HG03521 (cell line): Measurements from ENCODE around the gene NUP160.
"Not testable (repeated sequence)": the region's sequence is repeated elsewhere in the genome, so short reads cannot be mapped to it uniquely, and the experiment has no call there.

Experiments
- ATAC-seq: cut with Tn5 transposase; IDR thresholded peaks from one replicate; pipeline ENCODE4 v1.9.1; 2021; ENCODE audit warnings: mild to moderate bottlenecking, moderate library complexity; ENCODE audit not compliant: unreplicated experiment

NUP160 gene

GRCh38 chr11:47864901-47865300, 16.8 kb upstream of the NUP160 start:
- no peak for ATAC-seq

DNA sequence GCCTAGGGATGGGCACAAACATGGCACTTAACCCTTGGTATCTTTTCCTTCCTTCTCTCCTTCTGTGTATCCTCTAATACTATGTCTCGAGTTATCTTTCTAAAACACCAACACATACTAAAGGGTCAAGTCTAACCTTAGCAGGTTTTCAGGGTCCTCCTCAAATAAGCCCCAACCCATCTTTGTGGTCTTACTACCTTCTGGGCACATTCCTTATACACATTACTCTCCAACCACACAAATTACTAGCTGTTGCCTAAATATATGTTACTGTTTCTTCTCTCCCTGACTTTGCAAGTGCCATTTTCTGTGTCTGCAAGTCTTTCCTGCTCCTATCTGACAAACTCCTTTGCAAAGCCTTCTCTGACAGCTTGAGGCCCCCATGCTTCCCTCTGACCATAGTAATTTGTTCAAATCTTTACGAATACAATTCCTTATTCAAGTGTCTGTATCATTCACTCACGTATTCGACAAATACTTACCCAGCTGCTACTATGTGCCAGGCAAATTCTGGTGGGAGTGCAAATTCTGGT, 15.8 kb upstream of the NUP160 start:
- no peak for ATAC-seq

DNA sequence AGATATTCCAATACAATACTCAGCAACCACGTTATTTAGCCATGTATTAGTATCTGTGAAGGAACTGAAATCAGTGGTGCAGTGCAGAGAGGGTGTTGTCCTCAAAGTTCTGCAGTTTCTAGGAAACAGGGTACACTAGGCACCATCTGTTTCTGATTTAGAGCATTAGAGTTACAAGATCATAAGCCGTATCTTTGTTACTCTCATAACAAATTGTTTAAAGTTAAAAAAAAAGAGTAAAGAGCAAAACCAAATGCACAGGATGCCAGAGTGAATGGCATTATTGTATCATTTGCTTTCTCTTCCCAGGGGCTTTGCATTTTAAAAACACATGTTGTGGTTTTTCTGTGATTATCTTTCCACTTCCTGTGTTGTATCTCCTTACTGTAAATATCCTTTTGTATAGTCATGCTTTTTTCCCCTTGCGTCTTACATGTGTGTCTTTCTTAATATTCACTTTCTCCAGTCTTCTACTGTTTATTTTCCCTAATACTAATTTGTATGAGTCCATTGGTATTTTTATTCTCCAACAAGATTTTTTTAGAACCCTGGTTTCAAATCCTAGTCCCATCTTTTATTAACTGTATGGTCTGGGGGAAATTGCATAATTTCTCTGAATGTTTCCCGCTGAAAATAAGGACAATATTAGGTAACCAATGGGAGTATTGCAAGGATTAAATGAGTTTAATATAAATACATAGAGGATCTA, 15.2 kb upstream of the NUP160 start:
- no peak for ATAC-seq

- no peak for ATAC-seq
Measured at GRCh38 chr11:47861728-47862127, 13.6 kb upstream of the NUP160 start.

DNA sequence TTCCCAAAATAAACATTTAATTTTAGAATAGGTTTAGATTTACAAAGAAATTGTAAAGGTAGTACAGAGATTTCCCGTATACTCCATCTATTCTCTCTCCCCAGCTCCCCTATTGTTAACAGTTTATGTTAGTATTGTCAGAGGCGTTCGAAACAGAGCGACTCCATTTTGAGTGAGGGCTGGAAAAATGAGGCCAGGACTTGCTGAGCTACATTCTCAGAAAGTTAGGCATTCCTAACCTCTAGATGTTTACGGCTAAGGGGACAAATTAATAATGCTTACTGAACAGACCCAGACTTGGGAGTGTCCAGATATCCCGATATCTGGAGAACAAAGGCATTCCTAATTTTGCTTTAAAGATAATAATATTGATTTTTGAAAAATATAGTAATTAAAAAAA, 12.4 kb upstream of the NUP160 start:
- ATAC-seq: no peak

GRCh38 chr11:47857892-47858543, 9.9 kb upstream of the NUP160 start:
- no peak for ATAC-seq

- ATAC-seq: no peak
Measured at GRCh38 chr11:47857485-47857884, 9.3 kb upstream of the NUP160 start.

- no peak for ATAC-seq
Measured at GRCh38 chr11:47856186-47856585, 8.0 kb upstream of the NUP160 start.

DNA sequence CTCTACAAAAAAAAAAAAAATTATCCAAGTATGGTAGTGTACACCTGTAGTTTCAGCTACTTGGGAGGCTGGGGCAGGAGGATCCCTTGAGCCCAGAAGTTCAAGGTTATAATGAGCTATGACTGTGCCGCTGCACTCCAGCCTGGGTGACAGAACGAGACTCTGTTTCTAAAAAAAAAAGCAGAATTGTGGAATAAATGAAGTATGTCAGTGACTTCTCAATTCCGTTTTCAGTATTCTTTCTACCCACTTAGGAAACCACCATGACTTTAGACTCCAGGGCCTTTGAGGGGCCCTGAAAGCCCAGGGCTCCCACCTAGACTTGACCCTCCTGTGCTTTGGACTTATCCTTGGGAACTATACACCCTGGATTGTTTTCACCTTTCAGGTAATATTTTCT, 6.5 kb upstream of the NUP160 start:
- ATAC-seq: peak; percentile 45

DNA sequence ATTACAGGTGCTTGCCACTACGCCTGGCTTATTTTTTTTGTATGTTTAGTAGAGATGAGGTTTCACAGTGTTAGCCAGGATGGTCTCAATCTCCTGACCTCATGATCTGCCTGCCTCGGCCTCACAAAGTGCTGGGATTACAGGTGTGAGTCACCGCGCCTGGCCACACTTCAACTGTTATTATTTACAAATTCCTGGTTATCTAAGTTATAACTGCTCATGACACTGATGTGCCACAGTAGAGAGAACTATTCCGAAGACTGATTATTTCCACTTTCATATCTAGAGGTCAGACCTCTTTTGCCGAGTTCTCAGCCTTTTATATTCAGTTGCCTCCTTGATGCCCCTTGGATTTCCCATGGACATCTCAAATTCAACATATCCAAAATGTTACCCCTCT, 3.9 kb upstream of the NUP160 start:
- ATAC-seq: no peak

DNA sequence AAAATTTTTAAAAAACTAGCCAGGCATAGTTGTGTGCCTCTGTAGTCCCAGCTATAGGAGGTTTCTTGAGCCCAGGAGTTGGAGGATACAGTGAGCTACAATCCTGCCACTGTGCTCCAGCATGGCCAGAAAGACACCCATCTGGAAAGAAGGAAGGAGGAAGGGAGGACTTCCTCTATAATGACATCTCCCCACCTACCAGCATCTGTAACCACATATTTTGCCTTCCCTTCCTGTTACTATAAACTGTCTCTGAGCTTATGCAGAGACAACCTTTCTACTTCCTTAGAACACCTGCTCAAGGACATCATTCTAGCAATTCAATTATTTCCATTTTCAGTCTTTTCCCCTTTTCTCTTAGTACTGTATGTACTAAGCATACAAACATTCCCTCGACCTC, 2.2 kb upstream of the NUP160 start:
- no peak for ATAC-seq

- no peak for ATAC-seq
Measured at GRCh38 chr11:47848700-47849155, 578 bp upstream of the NUP160 start.

- ATAC-seq: no peak
Measured at GRCh38 chr11:47847537-47847891, 636 bp downstream of the NUP160 start.

- no peak for ATAC-seq
Measured at GRCh38 chr11:47846998-47847397, 1.2 kb downstream of the NUP160 start.

GRCh38 chr11:47843361-47844055, 4.6 kb downstream of the NUP160 start:
- ATAC-seq: no peak

GRCh38 chr11:47842749-47843148, 5.4 kb downstream of the NUP160 start:
- no peak for ATAC-seq

- ATAC-seq: no peak
Measured at GRCh38 chr11:47837929-47838328, 10.2 kb downstream of the NUP160 start.

DNA sequence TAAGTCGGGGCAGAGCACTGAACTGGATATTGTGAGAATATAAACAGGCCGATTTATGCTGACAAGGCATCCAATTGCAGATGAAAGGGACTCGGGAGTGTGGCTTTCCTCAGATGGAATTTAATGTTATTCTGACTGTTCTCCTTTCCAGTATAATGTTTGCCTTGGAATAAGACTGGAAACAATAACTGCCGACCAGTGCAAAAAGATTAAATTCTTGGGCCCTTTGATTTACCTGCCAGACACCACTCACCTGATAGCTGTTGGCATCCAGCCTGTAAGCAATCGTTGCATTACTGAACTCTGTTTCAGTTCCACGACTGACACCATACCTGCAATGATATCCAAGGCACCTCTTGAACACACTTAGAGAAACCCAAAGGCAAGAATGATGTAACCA, 10.9 kb downstream of the NUP160 start:
- ATAC-seq: no peak

DNA sequence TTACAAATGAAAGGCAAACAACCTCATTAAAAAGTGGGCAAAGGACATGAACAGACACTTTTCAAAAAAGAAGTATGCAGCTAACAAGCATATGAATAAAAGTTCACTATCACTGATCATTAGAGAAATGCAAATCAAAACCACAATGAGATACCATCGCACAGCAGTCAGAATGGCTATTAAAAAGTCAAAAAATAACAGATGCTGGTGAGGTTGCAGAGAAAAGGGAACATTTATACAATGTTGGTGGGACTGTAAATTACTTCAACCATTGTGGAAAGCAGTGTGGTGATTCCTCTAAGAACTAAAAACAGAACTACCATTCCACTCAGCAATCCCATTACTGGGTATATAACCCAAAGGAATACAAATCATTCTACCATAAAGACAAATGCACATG, 18.1 kb downstream of the NUP160 start:
- ATAC-seq: not testable (repeated sequence)

DNA sequence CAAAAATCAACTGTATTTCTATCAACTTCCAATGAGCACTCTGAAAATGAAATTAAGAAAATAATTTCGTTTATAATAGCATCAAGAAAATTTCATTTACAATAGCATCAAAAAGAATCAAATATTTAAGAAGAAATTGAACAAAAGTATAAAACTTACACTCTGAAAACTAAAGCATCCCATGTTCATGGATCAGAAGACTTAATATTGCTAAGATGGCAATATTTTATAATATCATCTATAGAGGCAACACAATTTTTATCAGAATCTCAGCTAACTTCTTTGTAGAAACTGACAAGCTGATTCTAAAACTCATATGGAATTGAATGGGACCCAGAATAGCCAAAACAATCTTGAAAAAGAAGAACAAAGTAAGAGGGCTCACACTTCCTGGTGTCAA, 19.9 kb downstream of the NUP160 start:
- ATAC-seq: no peak

GRCh38 chr11:47822664-47823063, 25.5 kb downstream of the NUP160 start:
- ATAC-seq: not testable (repeated sequence)

GRCh38 chr11:47819743-47820142, 28.4 kb downstream of the NUP160 start:
- no peak for ATAC-seq
